ENCODE results near the gene GUCA2A.

- TF ChIP-seq POLR2A (IDR thresholded peaks at IDR 0.05) = no peak
- TF ChIP-seq, protein P1, sequence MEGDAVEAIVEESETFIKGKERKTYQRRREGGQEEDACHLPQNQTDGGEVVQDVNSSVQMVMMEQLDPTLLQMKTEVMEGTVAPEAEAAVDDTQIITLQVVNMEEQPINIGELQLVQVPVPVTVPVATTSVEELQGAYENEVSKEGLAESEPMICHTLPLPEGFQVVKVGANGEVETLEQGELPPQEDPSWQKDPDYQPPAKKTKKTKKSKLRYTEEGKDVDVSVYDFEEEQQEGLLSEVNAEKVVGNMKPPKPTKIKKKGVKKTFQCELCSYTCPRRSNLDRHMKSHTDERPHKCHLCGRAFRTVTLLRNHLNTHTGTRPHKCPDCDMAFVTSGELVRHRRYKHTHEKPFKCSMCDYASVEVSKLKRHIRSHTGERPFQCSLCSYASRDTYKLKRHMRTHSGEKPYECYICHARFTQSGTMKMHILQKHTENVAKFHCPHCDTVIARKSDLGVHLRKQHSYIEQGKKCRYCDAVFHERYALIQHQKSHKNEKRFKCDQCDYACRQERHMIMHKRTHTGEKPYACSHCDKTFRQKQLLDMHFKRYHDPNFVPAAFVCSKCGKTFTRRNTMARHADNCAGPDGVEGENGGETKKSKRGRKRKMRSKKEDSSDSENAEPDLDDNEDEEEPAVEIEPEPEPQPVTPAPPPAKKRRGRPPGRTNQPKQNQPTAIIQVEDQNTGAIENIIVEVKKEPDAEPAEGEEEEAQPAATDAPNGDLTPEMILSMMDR (IDR thresholded peaks at IDR 0.05 in 4 of 5, conservative IDR thresholded peaks at IDR 0.05 in 1 of 5) = no peak
Measured at GRCh38 chr1:42125552-42125951, 39.0 kb downstream of the GUCA2A start.
